HepG2 (cell line): ENCODE results near the gene DHX16. TPM values are rescaled to one million over a fixed set of nuclear protein-coding genes. Genes with fewer than 3 reads are reported as not detected.

Experiments
- BHLHE40 ChIP-seq: IDR thresholded peaks from 2 replicates; pipeline ENCODE4 v1.6.1; 2011; ENCODE audit warnings: low read length, improper control_type of control experiment
- FOXP1 ChIP-seq, 2 experiments: fragments of 450-650 bp in 1 of 2; IDR thresholded peaks; 2 replicates each; pipeline ENCODE4 v1.6.1; 2017 to 2018; ENCODE audit warnings: antibody characterized with exemption in 1 of 2
- GTF2F1 ChIP-seq: fragments of 150-350 bp; IDR thresholded peaks from 2 replicates; pipeline ENCODE4 v1.6.1; 2014; ENCODE audit warnings: low read length
- HES4 ChIP-seq: sonication (generic); formaldehyde crosslinking; IDR thresholded peaks from 2 replicates; pipeline ENCODE4 v1.9.0; 2021; ENCODE audit warnings: mild to moderate bottlenecking, missing genetic modification reagents, borderline replicate concordance
- HNRNPK ChIP-seq: fragments of 200-400 bp; formaldehyde crosslinking; IDR thresholded peaks from 2 replicates; pipeline ENCODE4 v1.6.1; 2018; ENCODE audit warnings: low read length, low read depth, moderate library complexity, mild to moderate bottlenecking; ENCODE audit not compliant: poor library complexity, severe bottlenecking
- JUN ChIP-seq: sonication (generic); formaldehyde crosslinking; IDR thresholded peaks from 2 replicates; pipeline ENCODE4 v1.4.0; 2020; ENCODE audit warnings: mild to moderate bottlenecking, missing genetic modification reagents
- NFIB ChIP-seq: sonication (generic); formaldehyde crosslinking; IDR thresholded peaks from 2 replicates; pipeline ENCODE4 v1.9.0; 2021; ENCODE audit warnings: missing genetic modification reagents, mild to moderate bottlenecking, borderline replicate concordance
- PHF20 ChIP-seq: sonication (generic); formaldehyde crosslinking; IDR thresholded peaks from 2 replicates; pipeline ENCODE4 v1.5.0; 2020; ENCODE audit warnings: mild to moderate bottlenecking, missing genetic modification reagents
- POLR2G ChIP-seq: fragments of 200-400 bp; formaldehyde crosslinking; IDR thresholded peaks from 2 replicates; pipeline ENCODE4 v1.6.1; 2018; ENCODE audit warnings: mild to moderate bottlenecking, low read depth, low read length, moderate library complexity
- ZNF205 ChIP-seq: IDR thresholded peaks from 2 replicates; pipeline ENCODE4 v1.6.1; 2018; ENCODE audit warnings: missing biosample characterization, missing genetic modification reagents
- ZNF274 ChIP-seq: sonication (generic); formaldehyde crosslinking; IDR thresholded peaks from 2 replicates; pipeline ENCODE4 v1.5.1; 2020; ENCODE audit warnings: mild to moderate bottlenecking, missing genetic modification reagents
- ZNF720 ChIP-seq: sonication (generic); formaldehyde crosslinking; IDR thresholded peaks from 2 replicates; pipeline ENCODE4 v1.4.0; 2020; ENCODE audit warnings: missing genetic modification reagents
- polyA plus RNA-seq, 8 experiments: library from polyadenylated mRNA; depleted of rRNA in 3 of 8; stranded (reverse) in 7 of 8; unstranded in 1 of 8; fragments of >200 nt; fragmentation: Illumina TruSeq in 4 of 8; extraction: Trizol in 4 of 8; gene quantifications; 2 replicates each; pipeline versions ENCODE4 v1.2.1 to v1.2.3, GENCODE V29; 2011 to 2016; ENCODE audit warnings: low read depth in 4 of 8, missing spikeins in 1 of 8, mixed read lengths in 1 of 8; ENCODE audit not compliant: insufficient read depth in 1 of 8
- total RNA-seq, 5 experiments: library from RNA; depleted of rRNA; stranded (reverse); fragments of >200 nt; fragmentation: Illumina TruSeq; extraction: Trizol; gene quantifications; 2 replicates each; pipeline ENCODE4 v1.2.3, GENCODE V29; 2016; ENCODE audit warnings: low read depth in 1 of 5
- TF ChIP-seq, protein P1 (sequence below): sonication (generic); formaldehyde crosslinking; IDR thresholded peaks from 2 replicates; pipeline ENCODE4 v1.4.0; 2020; ENCODE audit warnings: mild to moderate bottlenecking, missing genetic modification reagents, borderline replicate concordance
- TF ChIP-seq, protein P2 (sequence below): sonication (generic); formaldehyde crosslinking; IDR thresholded peaks from 2 replicates; pipeline ENCODE4 v1.4.0; 2020; ENCODE audit warnings: mild to moderate bottlenecking, missing genetic modification reagents
- TF ChIP-seq, protein P3 (sequence below): sonication (generic); formaldehyde crosslinking; IDR thresholded peaks from 2 replicates; pipeline ENCODE4 v1.8.0; 2022; ENCODE audit warnings: mild to moderate bottlenecking, missing genetic modification reagents, moderate library complexity

DHX16 gene
- total and polyA plus RNA-seq, 2 of the 13 experiments (the other 11 are each of a cell fraction or from before 2014, with no cell fraction given), result 57.0 to 58.5 TPM

DNA sequence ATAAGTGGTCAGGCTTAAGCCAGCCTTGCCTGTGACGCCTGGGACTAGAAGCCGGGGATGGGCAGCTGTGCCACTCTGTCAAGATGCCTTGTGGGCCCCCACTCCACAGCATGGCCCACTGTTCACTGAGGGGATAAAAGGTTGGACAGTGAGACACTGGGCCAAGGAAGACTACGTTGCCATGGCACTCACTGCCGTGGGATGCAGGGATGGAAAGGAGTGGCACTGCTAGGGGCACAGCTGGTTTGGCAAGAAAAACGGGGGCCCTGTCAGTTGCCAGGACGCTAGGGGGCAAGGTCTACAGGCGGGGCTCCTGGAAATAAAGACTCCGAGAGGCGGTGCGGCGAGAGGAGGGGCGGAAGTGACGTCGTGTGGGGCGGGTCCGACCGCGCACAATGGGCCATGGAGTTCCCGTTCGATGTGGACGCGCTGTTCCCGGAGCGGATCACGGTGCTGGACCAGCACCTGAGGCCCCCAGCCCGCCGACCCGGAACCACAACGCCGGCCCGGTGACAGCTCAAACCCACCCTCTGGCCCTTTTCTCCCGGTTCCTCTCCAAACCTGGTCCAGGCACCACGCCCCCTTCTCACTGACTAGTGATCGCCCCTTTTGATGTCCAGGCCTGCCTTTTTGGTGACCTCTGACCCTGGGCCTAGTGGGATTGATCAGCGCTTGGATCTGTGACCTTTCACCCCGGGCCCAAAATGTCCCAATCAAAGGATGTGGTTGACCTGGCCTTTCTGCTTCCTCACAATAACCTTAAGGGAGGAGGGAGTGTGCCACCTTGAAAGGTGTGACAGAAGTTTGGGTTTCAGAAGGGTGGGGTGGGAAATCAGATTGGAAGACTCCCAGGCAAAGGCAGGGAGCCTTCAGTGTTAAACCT lies 46.1 kb downstream of the DHX16 start, which contains the start of gene ATAT1 (continued):
- TF ChIP-seq, protein P1, sequence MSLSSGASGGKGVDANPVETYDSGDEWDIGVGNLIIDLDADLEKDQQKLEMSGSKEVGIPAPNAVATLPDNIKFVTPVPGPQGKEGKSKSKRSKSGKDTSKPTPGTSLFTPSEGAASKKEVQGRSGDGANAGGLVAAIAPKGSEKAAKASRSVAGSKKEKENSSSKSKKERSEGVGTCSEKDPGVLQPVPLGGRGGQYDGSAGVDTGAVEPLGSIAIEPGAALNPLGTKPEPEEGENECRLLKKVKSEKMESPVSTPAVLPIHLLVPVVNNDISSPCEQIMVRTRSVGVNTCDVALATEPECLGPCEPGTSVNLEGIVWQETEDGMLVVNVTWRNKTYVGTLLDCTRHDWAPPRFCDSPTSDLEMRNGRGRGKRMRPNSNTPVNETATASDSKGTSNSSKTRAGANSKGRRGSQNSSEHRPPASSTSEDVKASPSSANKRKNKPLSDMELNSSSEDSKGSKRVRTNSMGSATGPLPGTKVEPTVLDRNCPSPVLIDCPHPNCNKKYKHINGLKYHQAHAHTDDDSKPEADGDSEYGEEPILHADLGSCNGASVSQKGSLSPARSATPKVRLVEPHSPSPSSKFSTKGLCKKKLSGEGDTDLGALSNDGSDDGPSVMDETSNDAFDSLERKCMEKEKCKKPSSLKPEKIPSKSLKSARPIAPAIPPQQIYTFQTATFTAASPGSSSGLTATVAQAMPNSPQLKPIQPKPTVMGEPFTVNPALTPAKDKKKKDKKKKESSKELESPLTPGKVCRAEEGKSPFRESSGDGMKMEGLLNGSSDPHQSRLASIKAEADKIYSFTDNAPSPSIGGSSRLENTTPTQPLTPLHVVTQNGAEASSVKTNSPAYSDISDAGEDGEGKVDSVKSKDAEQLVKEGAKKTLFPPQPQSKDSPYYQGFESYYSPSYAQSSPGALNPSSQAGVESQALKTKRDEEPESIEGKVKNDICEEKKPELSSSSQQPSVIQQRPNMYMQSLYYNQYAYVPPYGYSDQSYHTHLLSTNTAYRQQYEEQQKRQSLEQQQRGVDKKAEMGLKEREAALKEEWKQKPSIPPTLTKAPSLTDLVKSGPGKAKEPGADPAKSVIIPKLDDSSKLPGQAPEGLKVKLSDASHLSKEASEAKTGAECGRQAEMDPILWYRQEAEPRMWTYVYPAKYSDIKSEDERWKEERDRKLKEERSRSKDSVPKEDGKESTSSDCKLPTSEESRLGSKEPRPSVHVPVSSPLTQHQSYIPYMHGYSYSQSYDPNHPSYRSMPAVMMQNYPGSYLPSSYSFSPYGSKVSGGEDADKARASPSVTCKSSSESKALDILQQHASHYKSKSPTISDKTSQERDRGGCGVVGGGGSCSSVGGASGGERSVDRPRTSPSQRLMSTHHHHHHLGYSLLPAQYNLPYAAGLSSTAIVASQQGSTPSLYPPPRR, result peak; percentile 82
- TF ChIP-seq GTF2F1 (no peak), BHLHE40 (no peak), NFIB (CRISPR knock-in tag) (no peak), ZNF720 (CRISPR knock-in tag) (no peak), HNRNPK (peak; percentile 27), PHF20 (CRISPR knock-in tag) (peak; percentile 90), FOXP1 (IDR thresholded peaks at IDR 0.05) (no peak), FOXP1 (CRISPR knock-in tag; IDR thresholded peaks at IDR 0.05) (no peak), ZNF274 (CRISPR knock-in tag) (peak; percentile 87; the same call in 1 of the 2 replicates), JUN (CRISPR knock-in tag) (peak; percentile 42; the same call in 1 of the 2 replicates), ZNF205 (CRISPR knock-in tag) (0 out of 2 replicates have a peak, but pooled peaks have one; percentile 23), POLR2G (peak; percentile 97), HES4 (CRISPR knock-in tag) (peak; percentile 67; the same call in 1 of the 2 replicates)
- TF ChIP-seq, protein P2, sequence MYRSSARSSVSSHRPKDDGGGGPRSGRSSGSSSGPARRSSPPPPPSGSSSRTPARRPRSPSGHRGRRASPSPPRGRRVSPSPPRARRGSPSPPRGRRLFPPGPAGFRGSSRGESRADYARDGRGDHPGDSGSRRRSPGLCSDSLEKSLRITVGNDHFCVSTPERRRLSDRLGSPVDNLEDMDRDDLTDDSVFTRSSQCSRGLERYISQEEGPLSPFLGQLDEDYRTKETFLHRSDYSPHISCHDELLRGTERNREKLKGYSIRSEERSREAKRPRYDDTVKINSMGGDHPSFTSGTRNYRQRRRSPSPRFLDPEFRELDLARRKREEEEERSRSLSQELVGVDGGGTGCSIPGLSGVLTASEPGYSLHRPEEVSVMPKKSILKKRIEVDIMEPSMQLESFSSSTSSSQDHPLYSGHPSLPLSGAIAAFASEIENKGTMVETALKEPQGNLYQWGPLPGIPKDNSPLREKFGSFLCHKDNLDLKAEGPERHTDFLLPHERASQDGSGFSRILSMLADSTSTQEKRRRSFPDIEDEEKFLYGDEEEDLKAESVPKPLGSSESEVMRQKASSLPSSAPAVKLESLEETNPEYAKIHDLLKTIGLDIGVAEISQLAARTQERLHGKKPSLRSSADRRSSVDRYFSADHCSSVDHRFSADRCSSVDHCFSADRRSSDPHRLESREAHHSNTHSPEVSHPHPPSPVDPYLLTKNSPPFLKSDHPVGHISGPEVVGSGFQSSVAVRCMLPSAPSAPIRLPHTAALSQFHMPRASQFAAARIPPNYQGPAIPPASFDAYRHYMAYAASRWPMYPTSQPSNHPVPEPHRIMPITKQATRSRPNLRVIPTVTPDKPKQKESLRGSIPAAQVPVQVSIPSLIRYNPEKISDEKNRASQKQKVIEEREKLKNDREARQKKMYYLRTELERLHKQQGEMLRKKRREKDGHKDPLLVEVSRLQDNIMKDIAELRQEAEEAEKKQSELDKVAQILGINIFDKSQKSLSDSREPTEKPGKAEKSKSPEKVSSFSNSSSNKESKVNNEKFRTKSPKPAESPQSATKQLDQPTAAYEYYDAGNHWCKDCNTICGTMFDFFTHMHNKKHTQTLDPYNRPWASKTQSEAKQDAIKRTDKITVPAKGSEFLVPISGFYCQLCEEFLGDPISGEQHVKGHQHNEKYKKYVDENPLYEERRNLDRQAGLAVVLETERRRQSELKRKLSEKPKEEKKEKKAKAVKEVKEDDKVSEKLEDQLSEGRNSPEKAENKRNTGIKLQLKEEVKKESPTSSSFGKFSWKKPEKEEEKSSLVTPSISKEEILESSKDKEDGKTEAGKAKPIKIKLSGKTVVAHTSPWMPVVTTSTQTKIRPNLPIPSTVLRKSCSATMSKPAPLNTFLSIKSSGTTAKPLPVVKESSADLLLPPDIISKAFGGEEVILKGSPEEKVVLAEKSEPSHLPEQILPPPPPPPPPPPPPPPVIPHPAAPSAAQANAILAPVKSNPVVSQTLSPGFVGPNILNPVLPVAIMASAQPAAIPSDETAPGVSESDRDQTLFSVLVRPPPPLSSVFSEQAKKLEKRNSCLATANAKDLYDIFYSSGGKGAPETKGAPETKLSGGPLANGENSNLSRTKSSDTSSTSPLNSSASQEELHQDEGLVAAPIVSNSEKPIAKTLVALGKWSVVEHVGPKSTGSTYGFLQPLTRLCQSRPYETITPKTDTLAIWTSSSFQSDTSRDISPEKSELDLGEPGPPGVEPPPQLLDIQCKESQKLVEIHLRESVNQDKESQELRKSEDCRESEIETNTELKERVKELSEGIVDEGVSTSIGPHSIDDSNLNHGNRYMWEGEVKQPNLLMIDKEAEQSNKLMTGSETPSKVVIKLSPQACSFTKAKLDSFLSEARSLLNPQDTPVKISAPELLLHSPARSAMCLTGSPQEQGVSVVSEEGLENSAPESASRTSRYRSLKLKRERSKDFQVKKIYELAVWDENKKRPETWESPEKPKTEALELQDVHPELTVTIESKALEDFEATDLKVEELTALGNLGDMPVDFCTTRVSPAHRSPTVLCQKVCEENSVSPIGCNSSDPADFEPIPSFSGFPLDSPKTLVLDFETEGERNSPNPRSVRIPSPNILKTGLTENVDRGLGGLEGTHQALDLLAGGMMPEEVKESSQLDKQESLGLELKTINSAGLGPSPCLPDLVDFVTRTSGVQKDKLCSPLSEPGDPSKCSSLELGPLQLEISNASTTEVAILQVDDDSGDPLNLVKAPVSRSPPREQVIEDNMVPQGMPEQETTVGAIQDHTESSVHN (CRISPR knock-in tag), result peak; percentile 98
- TF ChIP-seq, protein P3, sequence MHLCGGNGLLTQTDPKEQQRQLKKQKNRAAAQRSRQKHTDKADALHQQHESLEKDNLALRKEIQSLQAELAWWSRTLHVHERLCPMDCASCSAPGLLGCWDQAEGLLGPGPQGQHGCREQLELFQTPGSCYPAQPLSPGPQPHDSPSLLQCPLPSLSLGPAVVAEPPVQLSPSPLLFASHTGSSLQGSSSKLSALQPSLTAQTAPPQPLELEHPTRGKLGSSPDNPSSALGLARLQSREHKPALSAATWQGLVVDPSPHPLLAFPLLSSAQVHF (CRISPR knock-in tag), result no peak
